Upper lobe of right lung (tissue), 1 donor: ENCODE results near the gene DPP6. TPM values are rescaled to one million over a fixed set of nuclear protein-coding genes. Genes with fewer than 3 reads are reported as not detected.
"Not testable (repeated sequence)": the region's sequence is repeated elsewhere in the genome, so short reads cannot be mapped to it uniquely, and the experiment has no call there.

Source experiments
- ATAC-seq: fragments of 200-7000 bp; cut with Tn5 transposase; one replicate; pipeline ENCODE4 v1.9.1; 2020; ENCODE audit warnings: mild to moderate bottlenecking, moderate library complexity
- DNase-seq: peaks from one replicate; pipeline ENCODE4 v3.0.0-alpha.2; 2020
- H3K27ac ChIP-seq: fragments of 200-600 bp; one replicate; pipeline ENCODE4 v1.8.0; 2022
- H3K27me3 ChIP-seq: fragments of 200-600 bp; one replicate; pipeline ENCODE4 v1.8.0; 2022; ENCODE audit warnings: mild to moderate bottlenecking
- H3K36me3 ChIP-seq: fragments of 200-600 bp; one replicate; pipeline ENCODE4 v1.8.0; 2022
- H3K4me1 ChIP-seq: fragments of 200-600 bp; one replicate; pipeline ENCODE4 v1.8.0; 2022
- H3K4me3 ChIP-seq: fragments of 200-600 bp; one replicate; pipeline ENCODE4 v1.8.0; 2022; ENCODE audit warnings: mild to moderate bottlenecking
- H3K9me3 ChIP-seq: fragments of 200-600 bp; one replicate; pipeline ENCODE4 v1.8.0; 2022
- intact Hi-C: fragments of 100-400 bp; cut with DNase I; formaldehyde crosslinking; loops from one replicate; pipeline ENCODE4 v1.11.0; 2022
- total RNA-seq: library from RNA; stranded (reverse); fragmentation: NEBNext Ultra II Directional; extraction: Animal tissue kit (Norgen Biotek cat#: 25700); gene quantifications from one replicate; pipeline ENCODE4 v1.2.1, GENCODE V29; 2021
- donor health status: DM: no; HTN: yes; CAD: no; lungs with severe emphysema.

DPP6 gene
- total RNA-seq, 1 donor from 2014 or later: 1.6 TPM

DNA sequence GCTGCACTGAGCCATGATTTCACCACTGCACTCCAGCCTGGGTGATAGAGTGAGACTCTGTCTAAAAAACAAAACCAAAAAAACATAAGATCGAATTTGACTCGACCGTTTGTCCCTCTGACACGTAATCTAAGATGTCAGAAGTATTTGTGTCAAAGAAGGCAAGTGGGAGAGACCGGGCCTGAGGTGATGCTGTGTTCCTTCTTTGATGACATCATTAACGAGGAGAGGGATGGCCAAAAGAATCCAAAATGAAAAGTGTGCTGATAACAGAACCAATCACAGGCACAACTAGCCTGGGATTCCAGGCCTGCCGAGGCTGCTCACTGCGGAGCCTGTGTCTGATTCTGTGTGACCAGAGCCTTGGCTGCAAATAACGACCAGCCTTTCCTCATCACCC is 52.9 kb downstream of the DPP6 start:
- intact Hi-C loops, H3K9me3 ChIP-seq, H3K36me3 ChIP-seq, H3K4me3 ChIP-seq, ATAC-seq, H3K27me3 ChIP-seq, DNase-seq, H3K4me1 ChIP-seq, H3K27ac ChIP-seq: not testable (repeated sequence)

DNA sequence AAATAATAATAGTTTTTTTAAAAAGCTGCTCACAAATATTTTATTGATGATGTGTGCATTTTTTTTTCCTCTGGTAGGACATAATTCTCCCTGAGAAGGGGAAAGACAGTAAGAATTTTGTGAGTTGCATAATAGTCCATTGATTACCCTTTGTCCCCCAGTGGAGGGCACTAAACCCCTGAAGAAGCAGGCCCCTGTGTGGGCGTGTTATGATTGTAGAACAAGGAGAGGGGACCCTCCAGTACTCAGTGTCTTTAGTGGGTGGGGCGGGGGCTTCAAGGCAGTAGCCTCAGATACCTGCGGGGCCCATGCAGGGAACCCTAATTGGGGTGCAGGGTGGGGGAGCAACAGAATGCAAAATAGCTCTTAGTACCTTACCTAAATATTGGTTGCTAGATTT is 57.4 kb downstream of the DPP6 start:
- H3K27me3 ChIP-seq, H3K9me3 ChIP-seq, H3K4me3 ChIP-seq, H3K4me1 ChIP-seq, DNase-seq, ATAC-seq, intact Hi-C loops, H3K27ac ChIP-seq, H3K36me3 ChIP-seq: not testable (repeated sequence)

DNA sequence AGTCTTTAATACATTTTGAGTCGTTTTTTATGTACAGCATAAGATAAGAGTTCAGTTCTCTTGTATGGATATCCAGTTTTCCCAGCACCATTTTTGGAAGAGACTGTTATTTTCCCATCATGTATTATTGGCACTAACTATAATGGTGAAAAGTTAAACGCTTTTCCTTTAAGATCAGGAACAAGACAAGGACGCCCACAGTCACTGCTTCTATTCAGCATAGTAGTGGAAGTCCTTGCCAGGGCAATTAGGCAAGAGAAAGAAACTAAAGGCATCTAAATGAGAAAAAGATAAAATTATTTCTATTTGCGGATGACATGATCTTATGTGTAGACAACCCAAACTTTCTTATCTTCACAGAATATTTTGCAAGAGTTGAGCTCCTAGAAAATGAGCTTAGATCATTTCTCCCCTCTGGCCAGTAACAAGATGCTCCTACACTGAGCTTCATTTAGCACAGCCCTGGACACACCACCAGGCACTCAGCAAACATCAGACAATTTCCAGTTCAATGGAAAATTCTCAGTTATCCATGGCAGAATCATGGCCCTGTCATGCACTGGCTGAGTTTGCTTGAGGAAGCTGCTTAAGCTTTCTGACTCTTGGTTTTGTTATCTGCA is 61.6 kb downstream of the DPP6 start:
- ATAC-seq, H3K36me3 ChIP-seq, H3K4me3 ChIP-seq, H3K27me3 ChIP-seq, H3K9me3 ChIP-seq, DNase-seq, intact Hi-C loops, H3K4me1 ChIP-seq, H3K27ac ChIP-seq: not testable (repeated sequence)

DNA sequence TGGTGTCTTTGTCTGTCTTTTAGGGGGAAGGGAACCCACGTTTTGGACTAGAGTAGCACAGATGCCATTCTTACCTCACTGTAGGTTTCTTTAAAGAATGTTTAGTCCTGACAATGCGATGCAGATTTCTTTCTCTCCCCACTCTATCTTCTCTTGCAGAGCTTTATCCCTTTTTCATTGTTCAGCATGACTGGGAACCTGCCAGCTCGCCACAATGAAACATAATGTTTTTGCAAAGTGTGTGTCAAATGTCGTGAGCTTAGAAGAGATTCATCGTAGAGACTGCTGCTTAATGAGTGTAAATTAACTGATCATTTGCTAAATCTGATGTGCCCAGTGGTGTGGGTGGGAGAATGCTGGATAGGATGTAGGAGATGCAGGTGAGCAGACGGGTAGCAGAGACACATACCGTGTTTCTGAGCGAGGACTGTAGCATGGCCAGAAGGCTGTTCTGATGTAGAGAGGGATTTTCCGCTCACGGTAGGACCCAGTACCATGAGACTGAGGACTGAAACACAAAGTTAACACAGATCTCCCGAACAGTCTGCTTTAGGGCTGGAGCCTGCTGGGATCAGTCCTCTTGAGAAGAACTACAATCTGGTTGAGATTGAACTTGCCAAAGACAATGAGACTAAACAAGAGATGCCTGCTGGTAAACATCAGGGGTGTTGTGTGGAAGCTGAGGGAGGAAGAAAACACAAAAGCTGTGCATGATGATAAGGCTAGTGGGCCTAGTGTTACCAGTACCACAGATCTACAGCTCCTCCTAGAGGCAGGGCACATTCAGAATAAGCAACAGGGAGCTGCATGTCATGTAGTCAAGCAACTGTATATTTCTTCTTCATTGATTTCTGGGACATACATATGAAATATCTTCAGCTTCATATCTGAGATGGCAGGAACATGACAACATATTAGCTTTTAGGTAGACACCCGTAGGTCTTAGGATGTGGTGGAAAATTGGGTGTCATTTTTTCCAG is 65.5 kb downstream of the DPP6 start:
- H3K36me3 ChIP-seq, H3K27me3 ChIP-seq, H3K4me1 ChIP-seq, H3K4me3 ChIP-seq, intact Hi-C loops, DNase-seq, H3K9me3 ChIP-seq, H3K27ac ChIP-seq: not testable (repeated sequence)
- peak; percentile 67 for ATAC-seq

DNA sequence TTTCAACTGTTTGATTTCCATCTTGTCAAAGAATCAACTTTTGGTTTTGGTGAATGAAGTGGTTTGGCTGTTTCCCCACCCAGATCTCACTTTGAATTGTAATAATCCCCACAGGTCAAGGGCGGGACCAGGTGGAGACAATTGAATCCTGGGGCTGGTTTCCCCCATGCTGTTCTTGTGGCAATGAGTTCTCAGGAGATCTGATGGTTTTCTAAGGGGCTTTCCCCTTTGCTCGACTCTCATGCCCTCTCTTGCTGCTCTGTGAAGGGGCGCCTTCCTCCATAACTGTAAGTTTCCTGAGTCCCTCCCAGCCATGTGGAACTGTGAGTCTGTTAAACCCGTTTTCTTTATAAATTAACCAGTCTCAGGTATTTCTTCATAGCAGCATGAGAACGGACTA is 68.6 kb downstream of the DPP6 start:
- ATAC-seq: not testable (repeated sequence)

DNA sequence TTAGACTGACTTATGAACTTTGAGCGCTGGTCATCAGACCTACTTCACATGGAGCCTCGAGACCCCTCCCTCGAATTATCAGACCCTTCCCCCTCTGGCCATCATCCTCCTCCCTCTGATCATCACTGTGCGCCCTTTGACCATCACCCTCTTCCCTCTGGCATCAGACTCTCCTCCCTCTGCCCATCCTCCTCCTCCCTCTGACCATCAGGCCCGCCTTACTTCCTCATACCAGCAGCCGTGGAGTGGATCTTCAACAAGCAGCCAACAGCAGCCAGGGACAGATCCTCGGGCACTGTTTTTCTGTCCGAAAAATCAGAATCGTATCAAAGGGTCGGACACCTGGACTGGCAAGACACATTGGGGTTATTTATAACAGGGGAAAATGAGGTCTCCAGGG is 70.5 kb downstream of the DPP6 start:
- peak; percentile 70 for ATAC-seq
- not testable (repeated sequence) for H3K36me3 ChIP-seq, DNase-seq

More for the DNA sequence above, 68.6 kb downstream of the DPP6 start:
- H3K27me3 ChIP-seq, H3K9me3 ChIP-seq, H3K4me1 ChIP-seq, H3K36me3 ChIP-seq, H3K27ac ChIP-seq, DNase-seq, H3K4me3 ChIP-seq, intact Hi-C loops: not testable (repeated sequence)

DNA sequence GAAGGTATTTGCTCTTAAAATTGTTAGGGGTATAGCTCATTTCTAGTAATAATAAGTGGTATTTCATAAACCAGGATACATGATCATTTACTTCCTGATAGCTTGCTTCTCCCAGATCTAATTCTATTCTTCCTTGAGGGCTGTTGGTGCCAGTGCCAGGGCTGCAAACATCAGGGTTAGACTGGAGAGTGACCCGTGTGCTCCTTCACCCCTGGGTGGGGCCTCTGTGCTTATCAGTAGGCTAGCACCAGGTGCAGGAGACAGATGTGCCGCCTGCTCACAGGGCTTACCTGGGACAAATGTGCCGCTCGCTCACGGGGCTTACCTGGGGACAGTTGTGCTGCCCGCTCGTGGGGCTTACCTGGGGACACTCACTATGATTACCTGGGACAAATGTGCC is 71.2 kb downstream of the DPP6 start:
- intact Hi-C loops, H3K4me3 ChIP-seq, DNase-seq, H3K27me3 ChIP-seq, H3K9me3 ChIP-seq, H3K36me3 ChIP-seq, H3K27ac ChIP-seq, H3K4me1 ChIP-seq: not testable (repeated sequence)
- ATAC-seq: peak; percentile 76

More for the DNA sequence above, 70.5 kb downstream of the DPP6 start:
- H3K27me3 ChIP-seq, H3K9me3 ChIP-seq, H3K4me1 ChIP-seq, intact Hi-C loops, H3K27ac ChIP-seq, H3K4me3 ChIP-seq: not testable (repeated sequence)

DNA sequence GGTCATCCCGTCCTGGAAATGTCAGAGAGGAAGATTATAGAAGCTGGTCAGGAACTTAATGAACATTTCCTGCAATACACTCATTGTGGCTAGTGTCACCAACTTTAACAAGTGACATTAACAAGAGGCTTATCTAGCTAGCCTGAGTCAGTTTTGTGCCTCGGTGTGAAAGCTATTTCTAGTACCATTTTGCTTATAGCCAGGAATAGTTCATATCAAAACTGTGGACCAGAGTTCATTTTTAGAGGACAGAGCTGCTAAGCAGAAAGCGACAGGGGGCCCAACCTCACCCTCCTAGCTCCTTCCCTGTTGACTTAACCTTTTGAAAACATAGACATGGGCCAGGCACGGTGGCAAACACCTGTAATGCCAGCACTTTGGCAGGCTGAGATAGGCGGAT is 76.9 kb downstream of the DPP6 start:
- H3K4me1 ChIP-seq, intact Hi-C loops, H3K27me3 ChIP-seq, H3K9me3 ChIP-seq, H3K36me3 ChIP-seq, H3K4me3 ChIP-seq, DNase-seq, H3K27ac ChIP-seq, ATAC-seq: not testable (repeated sequence)

DNA sequence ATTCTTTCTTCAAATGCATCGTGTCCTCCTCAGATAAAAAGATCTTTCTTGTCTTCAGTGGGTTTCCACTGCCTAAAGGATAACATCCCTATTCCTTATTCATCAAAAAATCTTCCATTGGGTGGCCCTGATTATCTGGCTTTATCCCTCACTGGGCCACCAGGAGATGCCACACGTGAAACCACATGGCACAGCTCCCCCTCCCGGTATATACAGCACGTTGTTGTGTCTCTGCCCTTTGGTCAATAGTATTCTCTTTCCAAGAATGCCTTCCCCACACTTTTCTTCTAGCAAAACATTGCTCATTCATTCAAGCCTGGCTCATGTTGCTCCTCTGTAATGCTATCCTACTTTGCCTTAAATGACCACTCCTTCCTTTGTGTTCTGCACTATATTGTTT is 80.4 kb downstream of the DPP6 start:
- H3K27me3 ChIP-seq, H3K27ac ChIP-seq, H3K4me3 ChIP-seq, H3K36me3 ChIP-seq, ATAC-seq, H3K9me3 ChIP-seq, H3K4me1 ChIP-seq, intact Hi-C loops, DNase-seq: not testable (repeated sequence)

DNA sequence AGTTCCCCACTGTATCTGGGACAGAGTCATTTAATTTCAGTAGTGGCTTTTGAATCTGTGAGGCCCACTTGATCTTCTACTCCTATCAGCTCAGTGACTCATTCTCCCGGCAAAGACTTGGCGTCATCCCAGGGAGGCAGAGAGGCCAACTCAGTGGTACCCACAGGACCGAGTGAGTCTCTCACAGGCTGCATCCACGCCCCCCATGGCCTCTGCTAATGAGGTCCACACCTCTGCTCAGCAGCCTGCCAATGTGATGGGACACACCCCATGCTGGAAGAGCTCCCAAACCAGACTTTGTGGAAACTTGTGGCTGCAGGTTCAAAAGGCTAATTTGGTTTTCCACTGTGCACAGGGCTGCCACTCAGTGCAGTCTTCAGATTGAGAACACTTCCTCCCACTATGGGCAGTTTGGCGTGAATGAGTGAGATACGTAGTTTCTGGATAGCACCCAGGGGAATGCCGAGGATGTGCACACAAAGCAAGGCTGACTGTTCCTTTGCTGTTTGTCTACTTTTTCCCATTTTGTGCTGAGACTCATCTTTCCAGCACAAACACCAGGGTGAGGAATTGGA is 81.6 kb downstream of the DPP6 start:
- H3K27me3 ChIP-seq, H3K4me1 ChIP-seq, H3K27ac ChIP-seq, DNase-seq, H3K36me3 ChIP-seq, intact Hi-C loops, H3K4me3 ChIP-seq, H3K9me3 ChIP-seq, ATAC-seq: not testable (repeated sequence)

DNA sequence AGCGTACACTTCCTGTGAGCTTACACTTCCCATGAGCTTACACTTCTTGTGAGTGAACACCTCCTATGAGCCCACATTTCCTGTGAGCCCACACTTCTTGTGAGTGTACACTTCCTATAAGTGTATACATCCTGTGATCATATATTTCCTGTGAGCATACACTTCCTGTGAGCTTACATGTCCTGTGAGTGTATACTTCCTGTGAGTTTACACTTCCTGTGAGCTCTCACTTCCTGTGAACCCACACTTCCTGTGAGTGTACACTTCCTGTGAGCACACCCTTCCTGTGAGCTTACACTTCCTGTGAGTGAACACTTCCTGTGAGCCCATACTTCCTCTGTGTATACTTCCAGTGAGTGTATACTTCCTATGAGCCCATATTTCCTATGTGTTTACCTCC is 82.5 kb downstream of the DPP6 start:
- intact Hi-C loops, H3K4me1 ChIP-seq, H3K4me3 ChIP-seq, ATAC-seq, H3K27ac ChIP-seq, DNase-seq, H3K27me3 ChIP-seq, H3K36me3 ChIP-seq, H3K9me3 ChIP-seq: not testable (repeated sequence)

DNA sequence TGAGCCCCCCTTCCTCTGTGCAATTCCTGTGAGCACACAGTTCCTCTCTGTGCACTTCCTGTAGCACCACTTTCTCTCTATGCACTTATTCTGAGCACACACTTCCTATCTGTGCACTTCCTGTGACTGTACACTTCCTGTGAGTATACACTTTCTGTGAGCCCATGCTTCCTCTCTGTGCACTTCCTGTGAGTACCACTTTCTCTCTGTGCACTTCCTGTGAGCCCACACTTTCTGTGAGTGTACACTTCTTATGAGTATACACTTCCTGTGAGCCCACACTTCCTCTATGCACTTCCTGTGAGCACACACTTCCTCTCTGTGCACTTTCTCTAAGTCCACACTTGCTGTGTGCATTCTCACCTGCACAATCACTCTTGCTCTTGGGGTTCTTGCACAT is 83.4 kb downstream of the DPP6 start:
- H3K4me1 ChIP-seq, H3K27me3 ChIP-seq, intact Hi-C loops, H3K9me3 ChIP-seq, H3K4me3 ChIP-seq, ATAC-seq, H3K27ac ChIP-seq, H3K36me3 ChIP-seq, DNase-seq: not testable (repeated sequence)

DNA sequence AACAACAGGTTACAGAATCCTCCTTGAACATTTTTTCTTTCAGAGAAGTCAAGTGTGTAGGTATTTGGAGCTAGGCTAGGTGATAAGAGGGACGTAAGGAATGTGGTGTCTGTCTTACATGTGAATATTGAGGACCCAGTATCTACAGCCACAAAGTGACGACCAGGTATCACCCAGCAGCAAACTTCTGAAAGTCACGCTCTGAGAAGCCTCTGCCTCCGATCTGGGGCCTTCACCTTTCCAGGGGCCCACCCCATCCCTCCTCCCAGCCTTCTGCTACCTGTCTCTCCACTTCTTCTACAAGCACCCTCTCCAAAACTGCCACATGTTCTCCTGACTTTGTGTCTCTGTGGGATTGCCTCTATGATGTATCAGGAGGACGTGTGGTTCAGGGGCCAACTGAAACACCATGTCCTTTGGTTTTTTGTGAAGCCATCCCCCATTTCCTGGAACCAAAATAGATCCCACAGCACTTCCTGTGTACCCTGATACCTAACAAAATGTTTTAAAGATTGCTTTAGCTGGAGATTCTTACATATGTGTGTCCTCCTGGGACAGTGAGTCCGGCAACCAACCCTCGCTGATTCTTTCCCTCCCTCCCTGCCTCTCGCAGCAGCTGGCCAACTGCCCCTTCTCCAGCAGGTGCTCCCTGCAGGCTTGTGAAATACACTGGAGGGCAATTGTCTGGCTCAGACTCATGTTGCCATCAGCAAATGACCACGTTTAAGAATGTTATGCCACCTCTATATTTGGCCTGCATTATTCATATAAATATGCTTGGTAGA is 93.9 kb downstream of the DPP6 start:
- H3K4me3 ChIP-seq, H3K36me3 ChIP-seq, H3K27ac ChIP-seq, DNase-seq, H3K4me1 ChIP-seq, H3K27me3 ChIP-seq, intact Hi-C loops, ATAC-seq, H3K9me3 ChIP-seq: not testable (repeated sequence)

DNA sequence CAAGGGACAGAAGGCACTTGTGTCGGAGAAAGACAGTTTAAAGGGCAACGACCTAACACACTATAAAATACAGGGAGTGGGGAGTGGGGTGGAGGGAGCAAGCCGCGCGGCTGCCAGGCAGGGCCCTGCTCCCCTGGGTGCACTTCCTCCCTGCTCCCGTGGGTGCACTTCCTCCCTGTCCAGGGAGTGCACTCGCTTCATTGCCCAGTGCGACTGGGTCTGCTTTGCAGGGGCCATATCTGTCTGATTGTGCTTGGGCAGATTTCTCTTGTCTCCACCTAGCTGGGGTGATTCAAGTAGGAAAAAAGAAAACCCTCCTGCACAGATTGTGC is 94.5 kb downstream of the DPP6 start:
- H3K36me3 ChIP-seq, H3K9me3 ChIP-seq, H3K4me3 ChIP-seq, DNase-seq, intact Hi-C loops, H3K4me1 ChIP-seq, H3K27me3 ChIP-seq, H3K27ac ChIP-seq: not testable (repeated sequence)
- ATAC-seq: peak; percentile 58
